HepG2 (cell line): ENCODE data around the gene PPP3CB. TPM values are rescaled to one million over a fixed set of nuclear protein-coding genes. Genes with fewer than 3 reads are reported as not detected.

Experiments
- ATAC-seq: fragments of 200-7000 bp; cut with Tn5 transposase; 3 replicates; pipeline ENCODE4 v1.9.1; 2020; ENCODE audit warnings: mild to moderate bottlenecking, moderate library complexity
- BruUV-seq: library from RNA; stranded (reverse); fragments of 400-500 nt; replicated peaks from 2 replicates; lab custom pipeline; 2021; lab: Mats Ljungman, UMichigan
- CTCF ChIA-PET: fragments of 300-600 bp; formaldehyde crosslinking; extraction: SDS; loops from one replicate; lab custom pipeline; 2021; ENCODE audit warnings: low total read pairs, inconsistent platforms, low intra/inter-chr PET ratio; lab: Yijun Ruan, JAX
- POLR2A ChIA-PET: fragments of 350-600 bp; sonication (Branson Sonifier 250); formaldehyde crosslinking; loops from one replicate; lab custom pipeline; 2020; ENCODE audit warnings: antibody characterized with exemption, inconsistent platforms; lab: Yijun Ruan, JAX
- DNase-seq: peaks from one replicate; pipeline ENCODE4 v3.0.0-alpha.2; 2015; ENCODE audit warnings: low spot score
- FAIRE-seq: peaks from 3 replicates; lab custom pipeline; 2011; peaks lifted over from hg19 to GRCh38; lab: Jason Lieb, UNC
- H2AFZ ChIP-seq: one replicate; pipeline ENCODE4 v1.6.1; 2011; ENCODE audit warnings: low read length, inconsistent platforms
- H3K27ac ChIP-seq: fragments of 300-600 bp; 3 replicates; pipeline ENCODE4 v1.8.0; 2011; ENCODE audit warnings: mixed run types, mild to moderate bottlenecking, mixed read lengths, low read length, inconsistent platforms; ENCODE audit not compliant: insufficient read depth; ENCODE audit errors: extremely low read length
- H3K27me3 ChIP-seq, 2 experiments: fragments of 200-600 bp in 1 of 2; 2 replicates in 1 of 2; 3 replicates in 1 of 2; pipeline versions ENCODE4 v1.6.0 to v1.8.0; 2011; ENCODE audit warnings: low read length in 2 of 2, mild to moderate bottlenecking in 2 of 2, moderate library complexity in 2 of 2, inconsistent platforms in 1 of 2; ENCODE audit not compliant: insufficient read depth in 2 of 2, control insufficient read depth in 1 of 2
- H3K36me3 ChIP-seq, 2 experiments: fragments of 200-600 bp in 1 of 2; replicated peaks in 1 of 2; 2 replicates in 1 of 2; 3 replicates in 1 of 2; pipeline versions ENCODE4 v1.5.1 to v1.8.0; 2011; ENCODE audit warnings: low read length in 2 of 2, inconsistent platforms in 1 of 2; ENCODE audit not compliant: insufficient read depth in 2 of 2, control insufficient read depth in 1 of 2
- H3K4me1 ChIP-seq: 2 replicates; pipeline ENCODE4 v1.5.1; 2012; ENCODE audit warnings: low read length, inconsistent platforms; ENCODE audit not compliant: insufficient read depth
- H3K4me2 ChIP-seq: 2 replicates; pipeline ENCODE4 v1.6.0; 2011; ENCODE audit warnings: low read depth, low read length, inconsistent platforms
- H3K4me3 ChIP-seq, 3 experiments: fragments of 200-600 bp in 1 of 3; sonication (generic), shearing (Covaris generic) in 1 of 3; replicated peaks in 1 of 3; 2 replicates each; pipeline ENCODE4 v1.5.1; 2011 to 2016; ENCODE audit warnings: low read length in 3 of 3, inconsistent platforms in 2 of 3, low read depth in 2 of 3, mild to moderate bottlenecking in 2 of 3, control low read depth in 1 of 3, mixed read lengths in 1 of 3; ENCODE audit not compliant: insufficient read depth in 1 of 3
- H3K79me2 ChIP-seq: one replicate; pipeline ENCODE4 v1.6.1; 2011; ENCODE audit warnings: low read length, inconsistent platforms; ENCODE audit not compliant: insufficient read depth
- H3K9ac ChIP-seq: 2 replicates; pipeline ENCODE4 v1.6.0; 2011; ENCODE audit warnings: mild to moderate bottlenecking, low read depth, low read length, inconsistent platforms; ENCODE audit not compliant: insufficient read depth
- H3K9me3 ChIP-seq: 2 replicates; pipeline ENCODE4 v1.5.1; 2012; ENCODE audit warnings: mild to moderate bottlenecking, low read length
- H4K20me1 ChIP-seq: 2 replicates; pipeline ENCODE4 v1.6.0; 2011; ENCODE audit warnings: inconsistent platforms, mild to moderate bottlenecking, low read length, moderate library complexity; ENCODE audit not compliant: insufficient read depth
- HHEX ChIP-seq: IDR thresholded peaks from 2 replicates; pipeline ENCODE4 v1.6.1; 2016; ENCODE audit warnings: control low read depth
- KDM2A ChIP-seq: sonication (generic); formaldehyde crosslinking; IDR thresholded peaks from 2 replicates; pipeline ENCODE4 v1.4.0; 2020; ENCODE audit warnings: low read depth, missing genetic modification reagents, borderline replicate concordance
- KLF13 ChIP-seq: sonication (generic); formaldehyde crosslinking; IDR thresholded peaks from 2 replicates; pipeline ENCODE4 v1.4.0; 2020; ENCODE audit warnings: mild to moderate bottlenecking, missing genetic modification reagents
- KMT2B ChIP-seq: IDR thresholded peaks from 2 replicates; pipeline ENCODE4 v1.6.1; 2016; ENCODE audit warnings: missing genetic modification reagents, missing compliant biosample characterization
- MAFF ChIP-seq: IDR thresholded peaks from 2 replicates; pipeline ENCODE4 v1.6.1; 2011; ENCODE audit warnings: low read depth, low read length, improper control_type of control experiment
- MAFK ChIP-seq, 2 experiments: IDR thresholded peaks in 1 of 2; conservative IDR thresholded peaks in 1 of 2; 2 replicates each; pipeline ENCODE4 v1.6.1; 2011; ENCODE audit warnings: improper control_type of control experiment in 2 of 2, low read length in 2 of 2
- MNT ChIP-seq: fragments of 450-650 bp; IDR thresholded peaks from 2 replicates; pipeline ENCODE4 v1.6.1; 2016
- PITX1 ChIP-seq: sonication (generic); formaldehyde crosslinking; IDR thresholded peaks from 2 replicates; pipeline ENCODE4 v1.5.1; 2020; ENCODE audit warnings: mild to moderate bottlenecking, missing genetic modification reagents
- REPIN1 ChIP-seq: sonication (generic); formaldehyde crosslinking; IDR thresholded peaks from 2 replicates; pipeline ENCODE4 v1.8.0; 2022; ENCODE audit warnings: missing genetic modification reagents, low read depth, mild to moderate bottlenecking, borderline replicate concordance
- RFXANK ChIP-seq: IDR thresholded peaks from 2 replicates; pipeline ENCODE4 v1.6.1; 2016
- THAP11 ChIP-seq: IDR thresholded peaks from 2 replicates; pipeline ENCODE4 v1.6.1; 2016; ENCODE audit warnings: missing biosample characterization, missing genetic modification reagents
- XRCC5 ChIP-seq: fragments of 200-400 bp; formaldehyde crosslinking; optimal IDR thresholded peaks from 2 replicates; pipeline ENCODE3; 2017; ENCODE audit warnings: mild to moderate bottlenecking, low read length
- ZFP62 ChIP-seq: sonication (generic); formaldehyde crosslinking; IDR thresholded peaks from 2 replicates; pipeline ENCODE4 v1.4.0; 2020; ENCODE audit warnings: missing genetic modification reagents
- ZNF260 ChIP-seq: sonication (generic); formaldehyde crosslinking; IDR thresholded peaks from 2 replicates; pipeline ENCODE4 v1.4.0; 2020; ENCODE audit warnings: missing genetic modification reagents, low read depth, mild to moderate bottlenecking, borderline replicate concordance
- ZNF296 ChIP-seq: sonication (generic); formaldehyde crosslinking; conservative IDR thresholded peaks from 2 replicates; pipeline ENCODE4 v1.5.0; 2020; ENCODE audit warnings: mild to moderate bottlenecking, missing genetic modification reagents
- ZNF33A ChIP-seq: sonication (generic); formaldehyde crosslinking; IDR thresholded peaks from 2 replicates; pipeline ENCODE4 v1.5.1; 2020; ENCODE audit warnings: missing genetic modification reagents, mild to moderate bottlenecking, moderate library complexity, borderline replicate concordance
- ZNF570 ChIP-seq: sonication (generic); formaldehyde crosslinking; IDR thresholded peaks from 2 replicates; pipeline ENCODE4 v1.4.0; 2020; ENCODE audit warnings: mild to moderate bottlenecking, missing genetic modification reagents, borderline replicate concordance
- WGBS: methylation state at CpG from one replicate; pipeline ENCODE4 v1.1.6; 2017; ENCODE audit warnings: low lambda C conversion rate; 5-methylcytosine and 5-hydroxymethylcytosine counted together
- in situ Hi-C: cut with HindIII; loops from 2 replicates; pipeline ENCODE4 v1.10.0; 2017; ENCODE audit warnings: low pct_unique_long_range_greater_than_20kb; ENCODE audit not compliant: extremely low pct_ligation_motif_present
- intact Hi-C: fragments of 100-400 bp; cut with micrococcal nuclease; formaldehyde crosslinking; loops from one replicate; pipeline ENCODE4 v1.10.0; 2022; ENCODE audit not compliant: unreplicated experiment
- polyA plus RNA-seq, 8 experiments: library from polyadenylated mRNA; depleted of rRNA in 3 of 8; stranded (reverse) in 7 of 8; unstranded in 1 of 8; fragments of >200 nt; fragmentation: Illumina TruSeq in 4 of 8; extraction: Trizol in 4 of 8; gene quantifications; 2 replicates each; pipeline versions ENCODE4 v1.2.1 to v1.2.3, GENCODE V29; 2011 to 2016; ENCODE audit warnings: low read depth in 4 of 8, missing spikeins in 1 of 8, mixed read lengths in 1 of 8; ENCODE audit not compliant: insufficient read depth in 1 of 8
- total RNA-seq, 5 experiments: library from RNA; depleted of rRNA; stranded (reverse); fragments of >200 nt; fragmentation: Illumina TruSeq; extraction: Trizol; gene quantifications; 2 replicates each; pipeline ENCODE4 v1.2.3, GENCODE V29; 2016; ENCODE audit warnings: low read depth in 1 of 5
- TF ChIP-seq, protein P1 (sequence below): IDR thresholded peaks from 2 replicates; pipeline ENCODE4 v1.6.1; 2016; ENCODE audit warnings: low read depth, borderline replicate concordance
- TF ChIP-seq, protein P2 (sequence below): IDR thresholded peaks from 2 replicates; pipeline ENCODE4 v1.6.1; 2016; ENCODE audit warnings: missing genetic modification reagents, missing compliant biosample characterization

Gene PPP3CB
- total and polyA plus RNA-seq, 2 of the 13 experiments (the other 11 are each of a cell fraction or from before 2014, with no cell fraction given), result 8.7 to 11.4 TPM

GRCh38 chr10:73388228-73388627 is 107.6 kb downstream of the PPP3CB start:
- intact Hi-C loops, result no loop called here
- H3K79me2 ChIP-seq, result no peaks in the 10 kb centered on the region
- CTCF ChIA-PET, result no interaction called here
- H3K36me3 ChIP-seq, result peaks cover 9 to 64% of the 10 kb centered on the region in 2 experiments
- H3K4me2 ChIP-seq, result no peak overlapping the region
- in situ Hi-C loops, result no loop called here
- peak; percentile 75 for TF ChIP-seq MAFF
- no peak for TF ChIP-seq KLF13
- peak; percentile 70 to 84 for TF ChIP-seq MAFK (conservative IDR thresholded peaks at IDR 0.05 in 1 of 2, IDR thresholded peaks at IDR 0.05 in 1 of 2; ENCODE audit: low read length in 2 of 2)
- no peak for TF ChIP-seq KDM2A (CRISPR knock-in tag)
- ATAC-seq (no peak), DNase-seq (no peak), FAIRE-seq (no peak)
- no peaks in the 10 kb centered on the region for H3K4me1 ChIP-seq
- no peak overlapping the region for H3K27ac ChIP-seq
- no peaks in the 10 kb centered on the region for H3K9me3 ChIP-seq
- H3K27me3 ChIP-seq, result no peaks in the 10 kb centered on the region; a peak in 1 of 5 replicates
- 97% methylated on average over 4 of the region's 4 CpGs for WGBS
- POLR2A ChIA-PET, result no interaction called here
- no peak overlapping the region for H3K9ac ChIP-seq
- H4K20me1 ChIP-seq, result no peaks in the 10 kb centered on the region; the same call in 1 of the 2 replicates
- no peak overlapping the region for H3K4me3 ChIP-seq
- BruUV-seq, result no TSS peak
- no peak overlapping the region for H2AFZ ChIP-seq

GRCh38 chr10:73386583-73386982 is 109.2 kb downstream of the PPP3CB start:
- H3K27me3 ChIP-seq, result no peaks in the 10 kb centered on the region; a peak in 1 of 5 replicates
- intact Hi-C loops (no loop called here), in situ Hi-C loops (no loop called here)
- ChIA-PET POLR2A (no interaction called here), CTCF (no interaction called here)
- no peak overlapping the region for H3K27ac ChIP-seq
- 97% methylated on average over 7 of the region's 7 CpGs for WGBS
- H3K4me1 ChIP-seq, result no peaks in the 10 kb centered on the region
- H3K36me3 ChIP-seq, result peaks cover 15 to 77% of the 10 kb centered on the region in 2 experiments
- no peak overlapping the region for H3K4me3 ChIP-seq
- H2AFZ ChIP-seq, result no peak overlapping the region
- H3K9me3 ChIP-seq, result no peaks in the 10 kb centered on the region
- no peaks in the 10 kb centered on the region for H3K79me2 ChIP-seq
- no peak for FAIRE-seq
- no peak overlapping the region for H3K4me2 ChIP-seq
- H4K20me1 ChIP-seq, result no peaks in the 10 kb centered on the region; the same call in 1 of the 2 replicates
- BruUV-seq, result no TSS peak
- no peak for ATAC-seq
- H3K9ac ChIP-seq, result no peak overlapping the region
- DNase-seq, result no peak
- TF ChIP-seq, protein P1, sequence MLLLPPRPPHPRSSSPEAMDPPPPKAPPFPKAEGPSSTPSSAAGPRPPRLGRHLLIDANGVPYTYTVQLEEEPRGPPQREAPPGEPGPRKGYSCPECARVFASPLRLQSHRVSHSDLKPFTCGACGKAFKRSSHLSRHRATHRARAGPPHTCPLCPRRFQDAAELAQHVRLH, result no peak
- TF ChIP-seq, protein P2, sequence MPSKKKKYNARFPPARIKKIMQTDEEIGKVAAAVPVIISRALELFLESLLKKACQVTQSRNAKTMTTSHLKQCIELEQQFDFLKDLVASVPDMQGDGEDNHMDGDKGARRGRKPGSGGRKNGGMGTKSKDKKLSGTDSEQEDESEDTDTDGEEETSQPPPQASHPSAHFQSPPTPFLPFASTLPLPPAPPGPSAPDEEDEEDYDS (CRISPR knock-in tag), result no peak
- TF ChIP-seq RFXANK (CRISPR knock-in tag) (no peak), MNT (no peak), HHEX (CRISPR knock-in tag) (no peak), ZNF570 (CRISPR knock-in tag) (no peak), XRCC5 (no peak), ZNF33A (CRISPR knock-in tag) (no peak), REPIN1 (CRISPR knock-in tag) (no peak), ZNF296 (no peak), ZFP62 (CRISPR knock-in tag) (no peak), ZNF260 (CRISPR knock-in tag) (no peak), PITX1 (CRISPR knock-in tag) (no peak), KMT2B (CRISPR knock-in tag) (no peak), THAP11 (CRISPR knock-in tag) (no peak)
